Vagina (tissue), 2 donors: ENCODE data around the gene IL11. TPM values are rescaled to one million over a fixed set of nuclear protein-coding genes. Genes with fewer than 3 reads are reported as not detected.

Source experiments
- DNase-seq, 2 donors: peaks; one replicate each; pipeline ENCODE4 v3.0.0-alpha.2; 2017; ENCODE audit errors: extremely low spot score in 2 of 2
- H3K27ac ChIP-seq: fragments of 200-600 bp; sonication (generic); one replicate; pipeline ENCODE4 v1.5.1; 2019
- H3K27me3 ChIP-seq: fragments of 200-600 bp; sonication (generic); one replicate; pipeline ENCODE4 v1.5.1; 2019
- H3K36me3 ChIP-seq, 2 donors: fragments of 200-600 bp; sonication (generic); one replicate each; pipeline ENCODE4 v1.5.1; 2017 to 2019
- H3K4me1 ChIP-seq: fragments of 200-600 bp; sonication (generic); one replicate; pipeline ENCODE4 v1.5.1; 2019
- H3K4me3 ChIP-seq, 2 donors: fragments of 200-600 bp; sonication (generic); 1 replicate in 1 of 2; 2 replicates in 1 of 2; pipeline ENCODE4 v1.5.1; 2016 to 2019
- H3K9me3 ChIP-seq: fragments of 200-600 bp; sonication (generic); one replicate; pipeline ENCODE4 v1.5.1; 2019
- POLR2A ChIP-seq, 2 donors: fragments of 450-650 bp; IDR thresholded peaks; one replicate each; pipeline ENCODE4 v1.6.1; 2017; ENCODE audit warnings: antibody characterized with exemption in 2 of 2, mild to moderate bottlenecking in 2 of 2, moderate library complexity in 2 of 2
- POLR2AphosphoS5 ChIP-seq, 2 donors: sonication (generic); formaldehyde crosslinking; IDR thresholded peaks; one replicate each; pipeline ENCODE4 v1.9.0; 2017; ENCODE audit warnings: antibody characterized with exemption in 2 of 2, mild to moderate bottlenecking in 2 of 2, low read depth in 1 of 2; ENCODE audit not compliant: insufficient read depth in 1 of 2
- intact Hi-C: fragments of 100-400 bp; cut with DNase I; formaldehyde crosslinking; loops from one replicate; pipeline ENCODE4 v1.15.1; 2023
- total RNA-seq: library from RNA; depleted of rRNA; stranded (reverse); fragments of >200 nt; gene quantifications from one replicate; pipeline ENCODE4 v1.2.3, GENCODE V29; 2016
- TF ChIP-seq, protein P1 (sequence below), 3 experiments: fragments of 450-650 bp in 2 of 3; fragments of 200-600 bp in 1 of 3; sonication (generic) in 1 of 3; IDR thresholded peaks; one replicate each; pipeline ENCODE4 v1.5.1; 2017 to 2019; ENCODE audit warnings: antibody characterized with exemption in 3 of 3, mild to moderate bottlenecking in 2 of 3, moderate library complexity in 2 of 3

IL11 gene
- total RNA-seq, 1 donor from 2014 or later, result not detected

DNA sequence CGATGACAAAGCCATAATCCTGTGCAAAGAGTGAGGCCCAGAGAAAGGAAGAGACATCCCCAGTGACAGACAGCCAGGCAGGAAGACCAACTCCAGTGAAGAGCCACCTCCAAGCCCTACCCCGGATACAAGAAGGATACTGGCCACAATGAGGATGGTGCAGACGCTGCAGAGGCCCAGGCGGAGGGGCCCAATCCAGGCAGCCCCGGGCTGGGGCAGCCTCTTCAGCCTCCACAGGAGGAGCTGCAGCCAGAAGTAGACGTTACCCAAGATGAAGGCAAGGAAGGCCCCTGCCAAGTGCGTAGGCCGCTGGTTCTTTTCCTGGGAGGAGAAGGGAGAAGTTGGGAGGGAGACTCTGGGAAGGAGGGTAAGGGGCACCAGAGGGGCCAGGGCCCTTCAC, 53.6 kb downstream of the IL11 start:
- Histone ChIP-seq H3K36me3 (no peaks in the 10 kb centered on the region), H3K27ac (no peak overlapping the region), H3K27me3 (no peaks in the 10 kb centered on the region), H3K9me3 (no peaks in the 10 kb centered on the region), H3K4me1 (no peaks in the 10 kb centered on the region), H3K4me3 (no peak overlapping the region)
- DNase-seq, result no peak
- intact Hi-C loops, result no loop called here
- TF ChIP-seq POLR2AphosphoS5 (IDR thresholded peaks at IDR 0.05; ENCODE audit: insufficient read depth in 1 of 2, low read depth in 1 of 2) (no peak), POLR2A (IDR thresholded peaks at IDR 0.05) (no peak)
- TF ChIP-seq, protein P1, sequence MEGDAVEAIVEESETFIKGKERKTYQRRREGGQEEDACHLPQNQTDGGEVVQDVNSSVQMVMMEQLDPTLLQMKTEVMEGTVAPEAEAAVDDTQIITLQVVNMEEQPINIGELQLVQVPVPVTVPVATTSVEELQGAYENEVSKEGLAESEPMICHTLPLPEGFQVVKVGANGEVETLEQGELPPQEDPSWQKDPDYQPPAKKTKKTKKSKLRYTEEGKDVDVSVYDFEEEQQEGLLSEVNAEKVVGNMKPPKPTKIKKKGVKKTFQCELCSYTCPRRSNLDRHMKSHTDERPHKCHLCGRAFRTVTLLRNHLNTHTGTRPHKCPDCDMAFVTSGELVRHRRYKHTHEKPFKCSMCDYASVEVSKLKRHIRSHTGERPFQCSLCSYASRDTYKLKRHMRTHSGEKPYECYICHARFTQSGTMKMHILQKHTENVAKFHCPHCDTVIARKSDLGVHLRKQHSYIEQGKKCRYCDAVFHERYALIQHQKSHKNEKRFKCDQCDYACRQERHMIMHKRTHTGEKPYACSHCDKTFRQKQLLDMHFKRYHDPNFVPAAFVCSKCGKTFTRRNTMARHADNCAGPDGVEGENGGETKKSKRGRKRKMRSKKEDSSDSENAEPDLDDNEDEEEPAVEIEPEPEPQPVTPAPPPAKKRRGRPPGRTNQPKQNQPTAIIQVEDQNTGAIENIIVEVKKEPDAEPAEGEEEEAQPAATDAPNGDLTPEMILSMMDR (IDR thresholded peaks at IDR 0.05), result no peak

DNA sequence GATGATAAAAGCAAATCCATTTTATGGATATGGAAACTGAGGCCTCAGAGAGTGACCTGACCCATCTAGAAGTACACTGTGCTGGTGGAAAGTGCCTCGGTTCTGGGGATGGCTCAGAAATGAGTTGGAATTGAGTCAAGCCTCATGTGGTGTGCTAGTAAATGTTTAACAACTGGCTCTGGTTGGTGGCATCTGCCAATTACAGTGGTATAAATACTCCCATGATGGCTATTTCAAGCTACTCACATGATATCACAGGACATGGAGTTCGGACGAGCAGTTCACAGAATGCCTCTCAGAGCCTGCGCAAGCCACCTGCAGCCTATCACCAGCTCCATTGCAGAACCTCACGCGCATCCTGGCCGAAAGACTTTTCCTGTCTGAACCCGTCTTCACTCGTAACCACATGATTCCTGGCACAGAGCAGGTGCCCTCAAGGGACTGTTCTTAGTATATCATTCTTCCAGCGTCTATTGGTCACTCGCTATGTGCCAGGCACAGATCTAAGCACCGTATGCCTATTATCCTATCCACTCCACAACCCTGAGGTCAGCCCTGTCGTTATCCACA, 54.2 kb downstream of the IL11 start:
- no peak overlapping the region for H3K27ac ChIP-seq

DNA sequence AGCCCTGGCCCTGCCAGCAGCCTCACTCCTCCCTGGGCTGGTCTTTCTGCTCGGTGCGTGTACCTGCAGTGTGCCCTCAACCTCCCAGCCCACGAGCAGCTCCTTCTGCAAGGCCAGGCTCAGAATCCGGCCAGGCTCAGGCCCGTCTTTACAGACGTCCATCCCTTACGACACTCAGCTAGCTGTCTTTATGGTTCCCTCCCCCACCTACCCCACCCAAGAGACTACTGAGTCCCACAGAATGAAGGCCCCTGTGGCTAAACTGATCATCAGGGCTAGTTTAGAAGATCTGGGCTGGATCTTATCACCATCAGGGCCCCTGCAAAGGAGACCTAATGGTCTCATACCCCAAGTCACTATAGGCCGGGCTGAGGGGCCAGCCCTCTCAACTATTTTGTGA, 55.9 kb downstream of the IL11 start:
- no peak overlapping the region for H3K4me3 ChIP-seq
- no peak overlapping the region for H3K27ac ChIP-seq
- no peak for TF ChIP-seq POLR2AphosphoS5 (IDR thresholded peaks at IDR 0.05; ENCODE audit: insufficient read depth in 1 of 2, low read depth in 1 of 2)
- TF ChIP-seq POLR2A (IDR thresholded peaks at IDR 0.05), result no peak
- TF ChIP-seq, protein P1 (IDR thresholded peaks at IDR 0.05), result no peak
- DNase-seq, result no peak
- no peaks in the 10 kb centered on the region for H3K4me1 ChIP-seq
- H3K36me3 ChIP-seq, result no peaks in the 10 kb centered on the region
- no peaks in the 10 kb centered on the region for H3K27me3 ChIP-seq
- intact Hi-C loops, result no loop called here
- no peaks in the 10 kb centered on the region for H3K9me3 ChIP-seq

More for the DNA sequence above, 54.2 kb downstream of the IL11 start:
- TF ChIP-seq POLR2A (IDR thresholded peaks at IDR 0.05) (no peak), POLR2AphosphoS5 (IDR thresholded peaks at IDR 0.05; ENCODE audit: insufficient read depth in 1 of 2, low read depth in 1 of 2) (no peak)
- TF ChIP-seq, protein P1 (IDR thresholded peaks at IDR 0.05), result no peak
- intact Hi-C loops, result no loop called here
- Histone ChIP-seq H3K36me3 (no peaks in the 10 kb centered on the region), H3K27me3 (no peaks in the 10 kb centered on the region), H3K9me3 (no peaks in the 10 kb centered on the region), H3K4me3 (no peak overlapping the region), H3K4me1 (no peaks in the 10 kb centered on the region)
- DNase-seq, result no peak

Other genes starting within 250 kb of the IL11 start
- gene TNNT1, start 221.3 kb downstream of the IL11 start, total RNA-seq, result 9.1 TPM
- not detected for gene TNNI3, start 212.7 kb downstream of the IL11 start, total RNA-seq
- 5.6 TPM for gene DNAAF3, start 203.8 kb downstream of the IL11 start, total RNA-seq
- not detected for gene SYT5, start 190.2 kb downstream of the IL11 start, total RNA-seq
- 4.4 TPM for gene PTPRH, start 161.0 kb downstream of the IL11 start, total RNA-seq
- gene TMEM86B, start 141.7 kb downstream of the IL11 start, total RNA-seq, result 2.9 TPM
- 30.4 TPM for gene PPP6R1, start 111.4 kb downstream of the IL11 start, total RNA-seq
- gene HSPBP1, start 90.4 kb downstream of the IL11 start, total RNA-seq, result 29.5 TPM
- 10.1 TPM for gene BRSK1, start 86.5 kb downstream of the IL11 start, total RNA-seq
- not detected for gene TMEM150B, start 45.1 kb downstream of the IL11 start, total RNA-seq
- gene KMT5C, start 30.6 kb downstream of the IL11 start, total RNA-seq, result 19.2 TPM
- 5.2 TPM for gene COX6B2, start 15.7 kb downstream of the IL11 start, total RNA-seq
- gene GARIN5B, start 7.2 kb downstream of the IL11 start, total RNA-seq, result not detected
- gene TMEM190, start 6.4 kb upstream of the IL11 start, total RNA-seq, result not detected
- 5.9 TPM for gene TMEM238, start 13.8 kb upstream of the IL11 start, total RNA-seq
- gene RPL28, start 15.5 kb upstream of the IL11 start, total RNA-seq, result 1,166 TPM
- 22.3 TPM for gene UBE2S, start 37.3 kb upstream of the IL11 start, total RNA-seq
- 0.25 TPM for gene SHISA7, start 72.8 kb upstream of the IL11 start, total RNA-seq
- 61.4 TPM for gene ISOC2, start 91.2 kb upstream of the IL11 start, total RNA-seq
- not detected for gene C19orf85, start 94.3 kb upstream of the IL11 start, total RNA-seq
- 2.7 TPM for gene ZNF628, start 106.2 kb upstream of the IL11 start, total RNA-seq
- gene NAT14, start 114.7 kb upstream of the IL11 start, total RNA-seq, result 14.2 TPM
- gene SSC5D, start 118.0 kb upstream of the IL11 start, total RNA-seq, result 13.5 TPM
- not detected for gene SBK2, start 166.7 kb upstream of the IL11 start, total RNA-seq
- not detected for gene SBK3, start 175.1 kb upstream of the IL11 start, total RNA-seq
- 3.2 TPM for gene ZNF579, start 210.4 kb upstream of the IL11 start, total RNA-seq
- 5.4 TPM for gene FIZ1, start 229.1 kb upstream of the IL11 start, total RNA-seq
- 15.5 TPM for gene ZNF524, start 229.8 kb upstream of the IL11 start, total RNA-seq
- 8.8 TPM for gene ZNF865, start 235.2 kb upstream of the IL11 start, total RNA-seq